ENCODE measurements around the gene PRICKLE4.

Gene PRICKLE4

DNA sequence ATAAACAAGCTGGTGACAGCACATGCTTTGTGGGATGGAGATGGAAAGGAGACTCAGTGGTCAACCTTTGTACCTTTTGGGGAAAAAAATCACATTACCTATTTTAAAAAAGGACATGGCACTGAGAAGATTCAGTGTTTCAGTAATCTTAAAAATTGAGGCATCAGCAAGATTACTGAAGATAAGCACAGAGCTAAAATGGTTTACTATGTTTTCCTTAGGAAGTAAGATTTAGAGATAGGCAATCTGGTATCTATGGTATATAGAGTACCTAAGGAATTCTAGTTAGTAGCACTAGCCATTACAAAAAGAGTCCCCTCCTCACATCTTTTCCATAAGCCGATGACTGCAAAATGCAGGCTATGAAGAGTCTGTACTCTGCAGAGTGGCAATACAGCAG, 42.6 kb downstream of the PRICKLE4 start:
- no peak for TF ChIP-seq EZH2 (IDR thresholded peaks at IDR 0.05; ENCODE audit: borderline replicate concordance, low read depth, low read length, severe bottlenecking)
- TF ChIP-seq, protein P1, sequence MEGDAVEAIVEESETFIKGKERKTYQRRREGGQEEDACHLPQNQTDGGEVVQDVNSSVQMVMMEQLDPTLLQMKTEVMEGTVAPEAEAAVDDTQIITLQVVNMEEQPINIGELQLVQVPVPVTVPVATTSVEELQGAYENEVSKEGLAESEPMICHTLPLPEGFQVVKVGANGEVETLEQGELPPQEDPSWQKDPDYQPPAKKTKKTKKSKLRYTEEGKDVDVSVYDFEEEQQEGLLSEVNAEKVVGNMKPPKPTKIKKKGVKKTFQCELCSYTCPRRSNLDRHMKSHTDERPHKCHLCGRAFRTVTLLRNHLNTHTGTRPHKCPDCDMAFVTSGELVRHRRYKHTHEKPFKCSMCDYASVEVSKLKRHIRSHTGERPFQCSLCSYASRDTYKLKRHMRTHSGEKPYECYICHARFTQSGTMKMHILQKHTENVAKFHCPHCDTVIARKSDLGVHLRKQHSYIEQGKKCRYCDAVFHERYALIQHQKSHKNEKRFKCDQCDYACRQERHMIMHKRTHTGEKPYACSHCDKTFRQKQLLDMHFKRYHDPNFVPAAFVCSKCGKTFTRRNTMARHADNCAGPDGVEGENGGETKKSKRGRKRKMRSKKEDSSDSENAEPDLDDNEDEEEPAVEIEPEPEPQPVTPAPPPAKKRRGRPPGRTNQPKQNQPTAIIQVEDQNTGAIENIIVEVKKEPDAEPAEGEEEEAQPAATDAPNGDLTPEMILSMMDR (IDR thresholded peaks at IDR 0.05; ENCODE audit: borderline replicate concordance, extremely low read depth, low read length, poor library complexity, severe bottlenecking) = no peak
- DNase-seq = no peak
- no peak overlapping the region for H3K4me3 ChIP-seq (ENCODE audit: low read depth in 1 of 2, low read length in 2 of 2)
- no peaks in the 10 kb centered on the region for H3K4me1 ChIP-seq (ENCODE audit: insufficient read depth, low read length)
- no peak overlapping the region for H2AFZ ChIP-seq (ENCODE audit: low read depth, low read length)
- no peaks in the 10 kb centered on the region; the same call in none of the 2 replicates for H3K79me2 ChIP-seq (ENCODE audit: insufficient read depth, low read length)
- no peak overlapping the region for H3K9ac ChIP-seq (ENCODE audit: low read depth, low read length)
- no peak for ATAC-seq (ENCODE audit: insufficient read depth, low read depth)
- H3K4me2 ChIP-seq (ENCODE audit: insufficient read depth, low read length) = no peak overlapping the region
- no peaks in the 10 kb centered on the region for H3K27me3 ChIP-seq (ENCODE audit: insufficient read depth, low read length, poor library complexity)
- H3K27ac ChIP-seq (ENCODE audit: low read length) = no peak overlapping the region
- H3K36me3 ChIP-seq (ENCODE audit: insufficient read depth, low read length) = peaks cover 6% of the 10 kb centered on the region; the same call in 1 of the 2 replicates
- no peaks in the 10 kb centered on the region for H3K9me3 ChIP-seq (ENCODE audit: insufficient read depth, low read length, severe bottlenecking)
- H4K20me1 ChIP-seq (ENCODE audit: insufficient read depth, low read length) = no peaks in the 10 kb centered on the region; the same call in none of the 2 replicates

DNA sequence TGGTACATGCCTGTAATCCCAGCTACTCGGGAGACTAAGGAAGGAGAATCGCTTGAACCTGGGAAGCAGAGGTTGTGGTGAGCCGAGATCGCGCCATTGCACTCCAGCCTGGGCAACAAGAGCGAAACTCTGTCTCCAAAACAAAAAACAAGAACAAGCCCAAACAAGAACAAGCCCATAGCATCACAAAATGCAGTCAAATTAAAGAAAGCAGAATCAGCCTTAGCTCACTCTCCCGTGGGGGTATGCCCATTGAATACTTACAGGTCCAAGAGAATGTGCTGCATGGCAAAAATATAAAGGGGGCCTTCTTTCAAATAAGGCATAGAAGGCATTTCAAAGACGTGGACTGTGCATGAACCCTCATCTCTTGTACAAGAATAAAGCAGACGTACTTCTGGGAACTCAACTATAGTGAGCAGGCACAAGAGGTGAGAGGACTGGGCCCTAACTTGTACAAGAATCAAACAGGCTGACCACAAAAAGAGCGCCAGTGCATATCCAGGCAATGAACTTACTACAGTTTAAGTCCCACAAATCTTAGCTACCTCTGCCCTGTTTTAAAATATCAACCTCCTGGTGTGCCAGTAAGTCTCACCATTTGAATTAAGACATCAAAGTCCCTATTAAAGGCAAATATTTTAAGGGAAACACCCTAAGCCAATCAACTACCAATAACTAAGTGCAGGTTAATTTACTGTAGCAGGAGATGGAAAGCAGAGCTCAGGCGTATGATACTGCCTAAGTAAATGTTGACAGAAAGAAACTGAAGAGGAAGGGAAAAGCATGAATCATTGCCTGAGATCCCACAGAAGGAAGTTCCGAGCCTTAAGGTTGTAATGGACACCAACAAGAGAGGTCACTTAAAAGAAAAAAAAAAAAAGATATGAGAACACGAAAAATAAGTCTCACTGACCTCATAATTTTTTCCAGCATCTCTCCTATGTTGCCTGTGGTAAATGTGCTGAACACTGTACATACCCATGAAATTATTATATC, 44.3 kb downstream of the PRICKLE4 start:
- Histone ChIP-seq H3K9ac (ENCODE audit: low read depth, low read length) (no peak overlapping the region), H3K4me3 (ENCODE audit: low read depth in 1 of 2, low read length in 2 of 2) (no peak overlapping the region), H3K9me3 (ENCODE audit: insufficient read depth, low read length, severe bottlenecking) (no peaks in the 10 kb centered on the region), H3K79me2 (ENCODE audit: insufficient read depth, low read length) (no peaks in the 10 kb centered on the region; the same call in none of the 2 replicates), H3K27ac (ENCODE audit: low read length) (no peak overlapping the region), H2AFZ (ENCODE audit: low read depth, low read length) (no peak overlapping the region), H3K36me3 (ENCODE audit: insufficient read depth, low read length) (peaks cover 6% of the 10 kb centered on the region; the same call in 1 of the 2 replicates), H3K4me2 (ENCODE audit: insufficient read depth, low read length) (no peak overlapping the region), H3K4me1 (ENCODE audit: insufficient read depth, low read length) (no peaks in the 10 kb centered on the region), H4K20me1 (ENCODE audit: insufficient read depth, low read length) (no peaks in the 10 kb centered on the region; the same call in none of the 2 replicates), H3K27me3 (ENCODE audit: insufficient read depth, low read length, poor library complexity) (no peaks in the 10 kb centered on the region)
- TF ChIP-seq, protein P1 (IDR thresholded peaks at IDR 0.05; ENCODE audit: borderline replicate concordance, extremely low read depth, low read length, poor library complexity, severe bottlenecking) = no peak
- TF ChIP-seq EZH2 (IDR thresholded peaks at IDR 0.05; ENCODE audit: borderline replicate concordance, low read depth, low read length, severe bottlenecking) = no peak
- DNase-seq (no peak), ATAC-seq (ENCODE audit: insufficient read depth, low read depth) (no peak)

DNA sequence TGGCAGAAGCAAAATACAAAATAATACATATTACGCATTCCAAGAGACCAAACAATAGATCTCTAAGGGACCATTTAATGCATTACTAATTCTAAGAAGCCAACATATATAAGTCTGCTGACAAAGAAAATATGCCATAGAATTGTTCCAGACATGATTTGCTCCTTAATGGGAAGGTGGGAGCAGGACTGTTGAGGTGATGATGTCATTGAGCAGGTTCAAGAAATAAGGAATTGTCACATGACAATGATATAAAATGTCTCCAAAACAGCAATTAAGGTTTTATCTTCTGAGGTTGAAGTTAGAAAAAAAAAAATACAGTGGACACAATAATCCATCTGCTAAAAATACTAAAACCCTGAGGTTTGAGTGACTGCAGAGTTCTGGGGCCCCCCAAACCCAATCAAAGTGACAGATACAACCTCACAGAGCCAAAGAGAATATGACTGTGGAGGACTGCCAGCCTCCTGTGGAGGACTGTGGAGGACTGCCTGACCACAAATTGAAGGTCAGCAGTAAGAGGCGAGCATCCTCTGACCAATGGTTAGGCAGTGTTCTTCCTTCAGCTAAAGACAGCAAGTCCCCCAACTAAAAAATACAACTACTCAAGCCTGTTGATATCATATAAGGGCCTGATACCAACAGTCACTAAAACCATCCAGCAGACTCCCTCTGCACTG, 45.9 kb downstream of the PRICKLE4 start:
- ATAC-seq (ENCODE audit: insufficient read depth, low read depth) (no peak), DNase-seq (no peak)
- Histone ChIP-seq H3K36me3 (ENCODE audit: insufficient read depth, low read length) (peaks cover 9% of the 10 kb centered on the region), H3K9ac (ENCODE audit: low read depth, low read length) (no peak overlapping the region), H3K27me3 (ENCODE audit: insufficient read depth, low read length, poor library complexity) (no peaks in the 10 kb centered on the region), H3K4me2 (ENCODE audit: insufficient read depth, low read length) (no peak overlapping the region), H4K20me1 (ENCODE audit: insufficient read depth, low read length) (no peaks in the 10 kb centered on the region; the same call in 1 of the 2 replicates), H3K4me1 (ENCODE audit: insufficient read depth, low read length) (no peaks in the 10 kb centered on the region), H3K79me2 (ENCODE audit: insufficient read depth, low read length) (no peaks in the 10 kb centered on the region; the same call in none of the 2 replicates), H3K9me3 (ENCODE audit: insufficient read depth, low read length, severe bottlenecking) (no peaks in the 10 kb centered on the region), H2AFZ (ENCODE audit: low read depth, low read length) (no peak overlapping the region), H3K27ac (ENCODE audit: low read length) (no peak overlapping the region), H3K4me3 (ENCODE audit: low read depth in 1 of 2, low read length in 2 of 2) (no peak overlapping the region)
- TF ChIP-seq, protein P1 (IDR thresholded peaks at IDR 0.05; ENCODE audit: borderline replicate concordance, extremely low read depth, low read length, poor library complexity, severe bottlenecking) = no peak
- no peak for TF ChIP-seq EZH2 (IDR thresholded peaks at IDR 0.05; ENCODE audit: borderline replicate concordance, low read depth, low read length, severe bottlenecking)

Data from DND-41 (cell line).